Fibroblast of the aortic adventitia (primary cell): ENCODE results near the gene CHMP4A. TPM values are rescaled to one million over a fixed set of nuclear protein-coding genes. Genes with fewer than 3 reads are reported as not detected.

Experiments used
- DNase-seq: peaks from one replicate; pipeline ENCODE4 v3.0.0-alpha.2; 2010; ENCODE audit warnings: low read depth
- H3K4me3 ChIP-seq: 2 replicates; pipeline ENCODE4 v1.5.1; 2011; ENCODE audit warnings: low read depth, mild to moderate bottlenecking, control low read depth, low read length, moderate library complexity
- CTCF ChIP-seq: IDR thresholded peaks from 2 replicates; pipeline ENCODE4 v1.5.1; 2011; ENCODE audit warnings: mild to moderate bottlenecking, low read length, control low read depth, inconsistent platforms; ENCODE audit not compliant: insufficient read depth
- total RNA-seq: library from RNA; depleted of rRNA; stranded (reverse); fragments of >200 nt; gene quantifications from 2 replicates; pipeline ENCODE4 v1.2.3, GENCODE V29; 2012; ENCODE audit warnings: low replicate concordance

Gene CHMP4A
- total RNA-seq, 1 donor: 70.7 TPM

- no peak for TF ChIP-seq CTCF
- DNase-seq: no peak
- no peak overlapping the region for H3K4me3 ChIP-seq
Measured at GRCh38 chr14:24179294-24179960, 33.9 kb downstream of the CHMP4A start.

- no peak overlapping the region for H3K4me3 ChIP-seq
- no peak for TF ChIP-seq CTCF
- DNase-seq: no peak
Measured at GRCh38 chr14:24178399-24179178, 34.7 kb downstream of the CHMP4A start.

- no peak for TF ChIP-seq CTCF
- no peak for DNase-seq
- H3K4me3 ChIP-seq: no peak overlapping the region
Measured at GRCh38 chr14:24177891-24178290, 35.4 kb downstream of the CHMP4A start.

GRCh38 chr14:24177041-24177825 lies 36.1 kb downstream of the CHMP4A start:
- no peak for TF ChIP-seq CTCF
- H3K4me3 ChIP-seq: no peak overlapping the region
- DNase-seq: no peak

- no peak for DNase-seq
- H3K4me3 ChIP-seq: no peak overlapping the region
- TF ChIP-seq CTCF: no peak
Measured at GRCh38 chr14:24176599-24176998, 36.7 kb downstream of the CHMP4A start.

- no peak overlapping the region for H3K4me3 ChIP-seq
- no peak for DNase-seq
- TF ChIP-seq CTCF: no peak
Measured at GRCh38 chr14:24172871-24173281, 40.4 kb downstream of the CHMP4A start.
